Pons (tissue), 1 donor: ENCODE data around the gene HMG20B.

Experiments
- DNase-seq: peaks from one replicate; pipeline ENCODE4 v3.0.0-alpha.2; 2016; ENCODE audit warnings: low spot score

HMG20B gene

DNA sequence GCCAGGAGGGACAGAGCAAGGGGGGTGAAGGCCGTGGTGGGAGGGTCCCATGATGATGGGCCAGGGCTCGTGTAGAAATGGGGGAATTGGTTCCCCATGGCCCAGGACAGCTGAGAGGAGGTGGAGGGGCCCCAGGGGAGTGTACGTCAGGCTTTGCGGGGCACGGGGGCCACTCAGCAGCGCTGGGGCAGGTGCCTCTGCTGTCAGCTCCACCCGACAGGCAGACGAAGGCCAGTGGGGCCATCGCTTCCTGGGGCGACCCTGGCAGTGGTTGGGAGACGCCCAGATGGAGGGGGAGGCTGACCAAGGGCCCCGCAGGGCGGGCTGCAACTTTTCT lies 35.7 kb upstream of the HMG20B start:
- no peak for DNase-seq

DNA sequence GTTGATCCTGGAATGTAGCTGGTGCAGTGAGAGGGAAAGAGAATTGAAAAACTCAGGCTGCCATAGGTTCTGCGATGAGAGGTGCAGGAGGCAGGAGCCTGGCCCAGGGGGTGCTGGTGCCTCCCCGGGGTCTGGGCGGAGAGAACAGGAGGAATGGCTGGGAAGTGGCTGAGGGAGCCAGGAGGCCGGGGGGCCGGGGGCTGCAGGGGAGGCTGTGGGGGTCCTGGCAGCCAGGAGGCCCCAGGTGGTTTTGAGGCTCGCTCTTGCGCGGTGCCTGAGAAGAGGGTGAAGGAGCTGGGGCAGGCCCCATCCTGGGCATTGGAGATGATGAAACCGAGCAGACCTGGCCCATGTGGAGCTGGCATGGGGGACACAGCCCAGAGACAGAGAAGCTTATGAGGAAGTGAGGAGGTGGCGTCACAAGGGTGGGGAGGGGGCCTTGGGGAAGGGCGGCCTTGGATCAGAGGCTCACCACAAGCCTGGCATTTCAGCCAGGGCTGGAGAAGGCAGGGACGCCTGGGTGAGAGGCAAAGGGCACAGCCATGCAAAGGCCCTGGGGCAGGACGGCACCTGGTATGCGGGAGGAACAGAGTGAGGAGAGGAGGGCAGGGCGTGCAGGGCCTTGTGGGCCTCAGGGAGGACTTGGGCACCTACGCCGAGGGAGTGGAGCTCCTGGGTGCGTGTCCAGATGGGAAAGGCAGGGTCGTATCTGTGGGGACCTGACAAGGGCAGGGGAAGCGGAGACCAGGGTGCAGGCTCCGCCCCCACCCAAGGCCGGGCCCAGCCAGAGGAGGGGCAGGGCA lies 35.1 kb upstream of the HMG20B start:
- no peak for DNase-seq

DNA sequence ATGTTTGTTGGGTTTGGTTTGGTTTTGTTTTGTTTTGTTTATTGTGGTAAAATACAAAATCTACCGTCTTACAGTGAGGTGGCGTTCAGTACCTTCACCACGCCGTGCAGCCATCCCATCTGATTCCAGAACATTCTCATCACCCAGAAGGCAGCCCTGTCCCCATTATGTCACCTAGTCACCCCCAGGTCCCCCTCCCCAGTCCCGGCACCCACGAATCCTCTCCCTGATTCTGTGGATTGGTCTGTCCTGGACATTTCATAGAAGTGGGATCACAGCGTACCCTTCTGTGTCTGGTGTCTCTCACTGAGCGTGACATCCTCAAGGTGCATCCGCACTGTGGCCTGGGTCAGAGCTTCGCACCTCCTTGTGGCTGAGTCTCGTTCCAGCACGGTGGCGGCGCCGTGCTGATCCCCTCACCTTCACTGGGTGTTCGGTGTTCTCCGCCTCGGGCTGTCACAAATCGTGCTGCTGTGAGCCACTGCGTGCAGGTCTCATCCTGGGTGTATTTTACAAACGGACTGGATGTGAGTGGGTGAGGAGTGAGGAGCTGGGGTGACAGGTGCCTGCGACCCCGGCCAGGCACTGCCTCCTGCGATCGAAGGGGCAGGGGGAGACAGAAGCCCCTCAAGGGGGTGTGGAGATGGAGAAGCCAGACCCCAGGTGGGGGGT lies 34.4 kb upstream of the HMG20B start:
- DNase-seq: no peak

DNA sequence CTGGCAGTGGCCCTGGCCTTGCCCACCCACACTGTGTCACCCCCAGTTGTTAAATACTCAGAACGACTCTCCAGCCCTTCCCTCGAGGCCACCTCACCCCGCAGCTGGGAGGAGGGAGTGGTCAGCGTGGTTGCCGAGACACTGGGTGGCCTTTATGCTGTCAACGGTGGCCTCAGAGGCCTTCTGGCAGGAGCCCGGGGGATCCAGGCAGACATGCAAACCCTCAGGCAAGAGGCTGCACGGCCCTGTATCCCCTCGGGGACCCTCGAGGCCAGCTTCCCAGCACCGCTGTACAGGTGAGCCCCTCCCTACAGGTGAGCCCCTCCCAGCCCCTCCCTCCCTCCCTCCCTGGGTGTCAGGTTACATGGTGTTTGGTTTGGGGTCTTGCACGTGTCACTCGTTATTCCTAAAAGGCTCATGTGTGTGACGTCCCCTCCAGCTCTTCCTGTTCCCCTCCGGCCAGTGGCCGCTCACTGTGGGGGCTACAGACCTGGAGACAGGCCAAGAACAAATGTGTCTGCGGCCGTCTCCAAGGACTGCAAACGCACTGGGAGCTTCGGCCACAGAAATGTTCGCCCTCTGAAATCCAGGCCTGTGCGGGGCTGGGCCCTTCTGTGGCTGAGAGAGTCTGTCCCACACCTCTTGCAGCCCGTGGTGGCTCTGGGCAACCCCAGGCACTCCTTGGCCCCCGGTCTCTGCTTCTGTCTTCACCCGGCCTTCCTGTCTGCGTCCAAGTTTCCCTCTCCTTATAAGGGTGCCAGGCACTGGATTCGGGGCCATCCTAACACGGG lies 33.6 kb upstream of the HMG20B start, which contains the start of gene TEKTIP1:
Gene TEKTIP1, plus strand, starts transcription at position 210 of the 791 bp plus-strand sequence. Its CDS starts 4 bp downstream, at position 214.
- peak; percentile 46 for DNase-seq

DNA sequence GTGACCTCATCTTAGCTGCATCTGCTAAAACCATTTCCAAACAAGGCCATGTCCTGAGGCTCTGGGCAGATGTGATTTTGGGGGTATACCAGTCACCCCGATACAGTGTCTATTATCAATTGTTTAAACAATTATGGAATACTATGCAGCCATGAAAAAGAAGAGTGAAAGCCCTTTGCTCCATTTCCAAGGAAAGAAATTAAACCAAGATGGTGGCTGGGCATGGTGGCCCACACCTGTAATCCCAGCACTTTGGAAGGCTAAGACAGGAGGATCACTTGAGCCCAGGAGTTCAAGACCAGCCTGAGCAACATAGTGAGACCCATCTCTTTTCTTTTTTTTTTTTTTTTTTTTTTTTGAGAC lies 33.0 kb upstream of the HMG20B start:
- no peak for DNase-seq

- peak; percentile 76 for DNase-seq
Observed at GRCh38 chr19:3543150-3544057, 29.3 kb upstream of the HMG20B start.

DNA sequence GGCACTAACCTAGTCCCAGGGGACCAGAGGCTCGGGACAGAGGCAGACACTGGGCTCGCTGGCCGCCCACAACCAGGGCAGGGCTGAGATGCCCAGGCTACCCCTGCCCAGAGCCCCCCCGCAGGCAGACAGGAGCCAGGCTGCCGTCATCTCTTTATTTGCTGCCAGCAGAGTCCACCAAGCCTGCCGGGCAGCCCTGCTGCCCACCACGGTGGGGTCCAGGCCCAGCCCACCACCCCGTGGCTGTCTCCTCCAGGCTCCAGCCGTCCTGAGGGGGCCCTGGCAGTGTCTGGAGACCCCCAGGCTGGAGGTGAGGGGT lies 28.7 kb upstream of the HMG20B start:
- DNase-seq: peak; percentile 14

DNA sequence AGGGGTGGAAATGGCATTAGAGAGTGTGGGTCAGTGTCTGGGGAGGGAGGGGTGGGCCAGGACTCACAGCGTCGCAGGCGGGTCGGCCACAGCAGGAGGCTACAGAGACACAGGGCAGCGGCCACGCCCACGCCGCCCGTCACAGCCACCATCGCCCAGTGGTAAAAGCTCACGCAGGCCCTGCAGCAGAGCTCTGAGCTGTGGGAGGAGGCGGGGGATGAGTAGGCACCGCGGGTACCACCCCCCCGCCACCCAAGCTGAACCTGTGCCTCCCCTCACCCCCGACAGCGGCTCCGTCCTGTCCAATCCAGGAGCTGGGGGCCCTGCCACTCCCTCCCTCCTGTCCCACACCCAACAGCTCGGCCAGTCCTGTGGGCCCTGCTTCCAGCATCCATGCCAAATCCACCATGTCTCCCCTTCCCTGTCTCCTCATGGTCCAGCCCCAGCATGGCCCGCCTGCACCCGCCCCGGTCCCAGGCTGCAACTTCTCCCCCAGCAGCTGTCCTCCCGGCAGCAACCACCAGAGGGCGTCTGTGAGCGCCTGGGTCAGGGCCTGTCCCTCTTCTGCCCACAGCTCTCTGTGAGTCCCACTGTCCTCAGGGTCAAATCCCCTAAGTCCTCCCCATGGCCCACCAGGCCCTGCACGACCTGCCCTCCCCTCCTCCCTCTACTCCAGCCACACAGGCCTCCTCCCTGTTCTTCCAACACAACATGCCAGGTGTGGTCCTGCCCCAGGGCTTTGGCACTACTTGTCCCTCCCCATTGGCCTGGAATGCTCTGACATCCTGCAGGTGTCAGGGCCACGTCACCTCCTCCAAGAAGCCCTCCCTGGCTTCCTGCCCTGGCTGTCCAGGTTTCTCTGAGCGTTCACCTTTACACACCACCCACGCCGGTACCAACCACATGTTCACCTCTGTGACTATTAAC lies 27.7 kb upstream of the HMG20B start:
- peak; percentile 82 for DNase-seq

- peak; percentile 8 for DNase-seq
Observed at GRCh38 chr19:3545669-3546034, 27.1 kb upstream of the HMG20B start.

- DNase-seq: no peak
Observed at GRCh38 chr19:3546119-3546518, 26.6 kb upstream of the HMG20B start.

DNA sequence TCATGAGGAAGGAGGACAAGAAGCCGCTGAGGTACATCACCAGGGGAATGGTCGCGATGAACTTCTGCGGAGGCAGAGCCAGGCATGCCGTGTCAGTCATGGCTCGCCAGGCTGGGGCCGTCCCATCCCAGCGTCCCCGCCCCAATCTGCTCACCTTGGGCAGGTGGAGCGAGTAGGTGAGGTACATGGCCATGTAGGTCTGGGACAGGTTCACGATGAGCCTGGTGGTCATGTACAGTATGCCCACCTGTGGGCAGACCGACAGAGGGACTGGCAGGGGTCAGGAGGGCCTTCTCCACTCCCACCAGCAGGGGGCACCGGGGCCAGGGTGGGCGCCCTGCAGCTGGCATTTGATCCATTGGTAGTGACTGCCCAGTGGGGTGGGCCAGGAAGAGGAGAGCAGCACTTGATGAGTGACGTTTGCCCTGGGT lies 25.4 kb upstream of the HMG20B start:
- no peak for DNase-seq

DNA sequence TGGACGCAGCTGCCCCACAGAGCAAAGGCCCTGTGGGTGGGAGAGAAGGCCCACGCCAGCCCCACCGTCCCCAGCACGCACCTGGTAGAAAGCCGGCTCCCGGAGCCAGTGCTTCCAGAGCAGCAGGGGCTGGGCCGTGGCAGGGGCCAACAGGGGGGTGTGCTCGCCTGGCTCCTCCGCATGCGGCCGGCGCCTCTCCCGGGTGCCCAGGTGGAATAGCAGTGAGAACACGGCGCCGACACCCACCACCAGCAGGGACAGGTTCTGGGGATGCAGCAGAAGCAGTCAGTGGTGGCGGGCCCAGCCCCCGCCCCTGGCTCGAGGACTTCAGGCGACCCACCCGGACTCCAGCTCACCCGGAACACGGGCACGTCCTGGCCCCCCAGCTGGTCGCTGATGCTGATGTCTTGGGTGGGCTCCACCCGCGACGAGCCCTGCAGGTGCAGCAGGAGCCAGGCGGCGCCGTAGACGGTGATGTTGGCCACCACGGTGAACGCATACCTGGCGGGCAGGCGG lies 24.9 kb upstream of the HMG20B start:
- DNase-seq: no peak

DNA sequence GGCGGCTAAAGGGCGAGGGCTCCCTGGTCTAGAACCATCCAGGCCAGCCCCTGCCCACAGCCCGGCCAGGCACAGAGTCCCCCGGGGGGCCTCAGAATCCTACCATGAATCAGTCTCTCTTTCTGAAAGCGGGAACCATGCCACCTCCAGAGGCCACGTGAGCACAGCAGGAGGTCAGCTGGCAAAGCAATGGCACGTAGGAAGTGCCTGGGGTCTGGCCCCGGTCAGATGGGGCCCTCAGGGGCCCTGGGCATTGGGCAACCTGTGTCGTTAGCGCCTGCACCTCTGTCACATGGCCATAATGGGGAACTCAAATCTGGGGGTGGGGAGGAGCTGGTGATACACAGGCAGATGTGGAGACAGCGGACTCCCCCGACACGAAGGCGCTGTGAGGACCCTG lies 24.1 kb upstream of the HMG20B start:
- DNase-seq: peak; percentile 49

GRCh38 chr19:3549816-3550215 lies 22.9 kb upstream of the HMG20B start:
- no peak for DNase-seq

DNA sequence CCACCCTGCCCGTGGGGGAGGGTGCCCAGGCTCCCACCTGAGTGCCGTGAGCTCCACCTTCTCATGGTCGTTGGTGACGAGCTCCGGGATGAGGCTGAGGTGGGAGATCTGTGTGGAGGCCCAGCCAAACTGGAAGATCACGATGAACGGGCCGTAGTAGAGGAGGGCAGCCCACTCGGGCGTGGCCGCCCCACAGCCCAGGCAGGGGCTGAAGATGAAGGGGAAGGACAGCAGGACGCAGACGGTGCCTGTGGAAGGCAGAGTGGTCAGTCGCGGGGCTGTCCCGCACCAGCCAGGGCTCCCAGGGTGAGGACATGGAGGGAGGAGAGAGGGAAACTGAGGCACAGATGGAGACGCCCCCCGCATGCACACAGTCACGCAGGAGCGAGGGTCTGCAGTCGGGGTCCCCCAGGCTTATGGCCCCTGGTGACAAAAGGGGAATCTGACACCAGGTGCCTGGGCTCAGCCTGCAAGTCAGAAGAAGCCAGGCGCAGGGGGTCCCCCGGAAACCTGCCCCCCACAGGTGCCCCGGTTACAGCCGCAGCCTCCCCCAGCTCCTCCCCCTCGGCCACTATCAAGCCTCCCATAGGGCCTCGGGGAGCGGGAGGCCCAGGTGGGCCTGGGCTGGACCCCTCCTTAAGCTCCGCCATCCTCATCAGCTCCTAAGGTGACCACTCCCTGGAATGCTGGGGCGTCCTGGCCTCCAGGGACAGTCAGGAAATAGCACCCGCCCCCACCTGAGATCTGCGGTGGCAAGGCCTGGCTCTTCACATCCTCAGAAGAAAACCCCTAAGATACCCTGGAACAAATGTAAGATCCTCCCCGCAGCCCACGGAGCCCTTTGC lies 21.6 kb upstream of the HMG20B start:
- DNase-seq: no peak

- no peak for DNase-seq
Observed at GRCh38 chr19:3551792-3552095, 21.0 kb upstream of the HMG20B start.

DNA sequence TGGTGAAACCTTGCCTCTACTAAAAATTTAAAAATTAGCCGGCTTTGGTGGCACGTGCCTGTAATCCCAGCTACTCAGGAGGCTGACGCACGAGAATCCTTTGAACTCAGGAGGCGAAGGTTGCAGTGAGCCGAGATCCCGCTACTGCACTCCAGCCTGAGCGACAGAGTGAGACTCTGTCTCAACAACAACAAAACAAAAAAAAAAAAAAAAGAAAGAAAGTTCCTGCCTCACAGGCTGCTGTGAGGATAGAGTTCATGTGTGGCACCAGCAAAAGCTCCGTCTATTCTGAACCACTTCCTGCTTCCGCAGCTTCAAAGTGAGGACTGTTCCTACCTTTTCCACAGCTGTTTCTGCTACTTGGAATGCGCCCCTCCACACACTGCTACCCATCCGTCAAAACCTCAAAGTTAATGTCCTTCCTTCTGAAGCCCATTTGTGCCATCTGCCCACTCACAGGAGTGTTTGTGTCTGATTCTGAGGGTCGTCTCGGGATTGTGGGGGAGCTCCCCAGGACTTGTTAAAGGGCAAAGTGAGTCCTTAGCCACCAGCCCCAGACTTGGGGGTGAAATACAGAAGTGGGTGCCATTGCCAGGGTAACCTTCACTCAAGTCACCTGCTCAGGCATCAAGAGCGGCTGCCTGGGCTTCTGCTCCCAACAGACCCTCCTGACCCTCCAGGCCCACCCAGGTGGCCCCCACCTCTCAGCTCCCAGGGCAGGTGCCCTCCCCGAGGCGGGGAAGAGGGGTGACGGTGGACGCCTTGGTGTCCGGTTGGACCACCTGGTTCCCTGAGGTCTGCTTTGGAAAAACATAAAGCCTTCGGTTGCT lies 18.3 kb upstream of the HMG20B start:
- peak; percentile 19 for DNase-seq

DNA sequence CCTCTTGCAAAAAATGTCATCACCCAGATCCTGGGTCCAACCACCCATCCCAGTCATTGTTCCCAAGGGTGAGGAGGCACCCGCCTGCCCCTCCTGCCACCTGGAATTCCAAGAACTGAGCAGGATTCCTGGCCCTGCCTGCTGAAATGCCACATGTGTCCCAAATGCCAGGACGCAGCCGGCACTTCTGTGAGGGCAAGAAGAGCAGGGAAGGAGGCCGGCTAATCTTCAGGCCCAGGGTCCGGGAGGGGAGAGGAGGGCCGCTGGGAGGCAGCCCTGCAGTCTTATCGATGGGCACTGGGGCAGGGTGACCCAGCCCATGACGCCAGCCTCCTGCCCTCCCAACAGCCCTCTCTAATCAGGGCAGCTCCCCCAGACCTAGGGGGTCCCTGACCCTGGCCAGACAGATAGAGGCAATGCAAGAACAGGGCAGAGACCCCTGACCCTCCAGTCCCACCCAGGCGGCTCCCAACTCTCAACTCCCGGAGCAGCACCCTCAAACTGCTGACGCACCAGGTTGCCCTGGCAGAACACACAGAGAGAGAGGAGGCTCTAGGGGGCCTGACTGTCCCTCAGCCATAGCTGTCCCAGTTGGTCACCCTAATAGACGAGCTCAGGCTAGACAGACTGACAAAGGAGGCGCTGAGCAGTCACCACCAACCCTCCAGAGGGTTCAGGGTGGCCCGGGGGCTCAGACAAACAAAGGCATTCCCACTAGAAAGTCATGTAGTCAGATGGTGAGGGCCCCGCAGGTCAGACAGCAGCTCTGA lies 16.9 kb upstream of the HMG20B start:
- no peak for DNase-seq
